ENCODE measurements around the gene TMEM187. TPM values are rescaled to one million over a fixed set of nuclear protein-coding genes. Genes with fewer than 3 reads are reported as not detected.

TMEM187 gene
- total and polyA plus RNA-seq, 2 donors (not counting 3 experiments of a cell fraction or from before 2014, with no cell fraction given): 2.6 to 15.7 TPM

DNA sequence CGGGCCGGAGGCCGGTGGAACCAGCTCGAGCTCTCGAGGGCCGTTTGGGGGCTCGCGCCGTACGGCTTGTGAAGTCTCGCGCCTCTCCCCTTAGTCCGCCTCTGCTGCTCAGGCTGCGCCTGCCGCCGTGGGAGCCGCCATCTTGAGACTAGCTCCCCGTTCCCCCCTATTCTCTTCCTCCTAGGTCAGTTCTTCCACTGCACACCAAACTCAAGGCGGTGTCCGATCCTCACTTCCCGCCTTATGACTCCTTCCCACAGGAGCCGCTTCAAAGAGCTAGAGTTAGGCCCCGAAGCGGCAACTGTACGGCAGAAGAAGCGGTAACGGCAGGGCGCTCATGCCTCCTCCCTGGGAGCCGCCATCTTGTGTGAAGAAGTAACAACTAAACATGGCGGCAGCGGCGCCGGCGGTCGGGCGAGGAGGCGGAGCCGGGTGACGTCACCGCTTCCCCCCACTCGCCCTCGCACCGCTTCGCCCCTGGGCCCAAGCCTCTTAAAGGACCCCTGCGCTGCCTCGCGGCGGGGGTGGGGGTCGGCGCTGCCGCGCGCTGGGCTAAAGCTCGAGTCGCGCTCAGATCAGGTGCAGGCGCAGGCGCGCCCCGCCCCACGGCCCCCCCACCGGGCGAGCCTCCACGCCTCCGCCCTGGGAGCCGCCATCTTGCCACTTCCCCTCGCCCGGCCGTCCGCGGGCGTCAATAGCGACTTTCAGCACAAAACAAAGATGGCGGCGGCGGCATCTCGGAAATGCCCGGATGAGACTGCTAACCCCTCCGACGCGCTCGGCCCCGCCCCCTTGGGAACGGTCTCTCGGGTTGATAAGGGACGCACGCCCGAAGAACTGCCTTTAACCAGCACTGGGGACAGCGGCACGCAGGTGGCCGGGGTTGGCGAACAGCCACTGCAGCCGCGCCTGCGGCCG is 845 bp upstream of the TMEM187 start, which contains the start of gene HCFC1:
Gene HCFC1, minus strand, starts transcription at position 369 of the 918 bp plus-strand sequence. CDS start 978 bp downstream, outside the sequence.
- Histone ChIP-seq H4K20me1 (replicated peaks; ENCODE audit: control insufficient read depth, extremely low read depth, insufficient read depth, low read length) (no peaks in the 10 kb centered on the region), H3K9ac (replicated peaks; ENCODE audit: extremely low read depth, insufficient read depth, low read length) (peak within 1 kb of the TSS; percentile 97), H2AFZ (ENCODE audit: low read depth, low read length) (no peak within 1 kb of the TSS), H3K4me3 (replicated peaks in 1 of 3; ENCODE audit: insufficient read depth in 1 of 3, low read depth in 1 of 3, low read length in 3 of 3) (peak within 1 kb of the TSS; percentile 47 to 76 (median 74)), H3K9me3 (replicated peaks; ENCODE audit: control insufficient read depth, insufficient read depth, low read length) (no peaks in the 10 kb centered on the region), H3K27ac (ENCODE audit: insufficient read depth, low read depth, low read length) (peak within 1 kb of the TSS; percentile 98), H3K4me2 (ENCODE audit: insufficient read depth, low read length) (peak within 1 kb of the TSS; percentile 37), H3K9me1 (replicated peaks; ENCODE audit: control insufficient read depth, extremely low read depth, insufficient read depth, low read length) (no peaks in the 10 kb centered on the region), H3K79me2 (ENCODE audit: control insufficient read depth, insufficient read depth, low read length) (peaks cover 46% of the 10 kb centered on the region), H3K36me3 (ENCODE audit: control insufficient read depth in 2 of 2, extremely low read depth in 1 of 2, insufficient read depth in 2 of 2, low read length in 2 of 2) (no peaks in the 10 kb centered on the region), H3K27me3 (ENCODE audit: control insufficient read depth in 2 of 2, insufficient read depth in 2 of 2, low read length in 2 of 2) (no peaks in the 10 kb centered on the region), H3K4me1 (ENCODE audit: control insufficient read depth, extremely low read depth, insufficient read depth, low read length) (peaks cover 45% of the 10 kb centered on the region)
- peak; percentile 87 for DNase-seq (ENCODE audit: low read depth, low spot score)
- TSS peak; percentile 80 for BruUV-seq (replicated peaks)
- ChIA-PET CTCF (interaction anchor here (1.0 to 1.2 kb wide), 3 partner anchors 9 to 403 kb away, joined by 3 read pairs; partner anchors contain the start of gene FLNA), POLR2A (interaction anchor here (1.3 kb wide), 1 partner anchor 47 kb away, joined by 3 read pairs; no protein-coding TSS in a partner anchor)
- TF ChIP-seq MYC (IDR thresholded peaks at IDR 0.05; ENCODE audit: low read depth, low read length) (no peak), JUN (IDR thresholded peaks at IDR 0.05; ENCODE audit: borderline replicate concordance, insufficient read depth, insufficient read length, low read depth) (peak; percentile 27), POLR2AphosphoS5 (IDR thresholded peaks at IDR 0.05; ENCODE audit: insufficient read depth, low read depth, low read length) (peak; percentile 20)
- dilution Hi-C loops (cut with MboI; ENCODE audit: extremely low pct_ligation_motif_present, low sequenced_read_pairs) (no loop called here), intact Hi-C loops (cut with micrococcal nuclease) (loop anchor here (1.0 kb wide), 4 partner anchors 43 to 407 kb away; partner anchors contain the start of genes IRAK1 and MECP2)
- FAIRE-seq: peak; percentile 97

Data from endothelial cell of umbilical vein (primary cell).